AG04450 (cell line): ENCODE data around the gene PRSS21. TPM values are rescaled to one million over a fixed set of nuclear protein-coding genes. Genes with fewer than 3 reads are reported as not detected.

ENCODE experiments used
- CTCF ChIA-PET: fragments of 300-600, 350-600 bp; formaldehyde crosslinking; extraction: SDS; loops from one replicate; lab custom pipeline; 2022; ENCODE audit warnings: antibody characterized with exemption, inconsistent platforms; lab: Charles Lee
- POLR2A ChIA-PET: fragments of 350-600 bp; formaldehyde crosslinking; extraction: SDS; loops from one replicate; lab custom pipeline; 2021; ENCODE audit warnings: antibody characterized with exemption, inconsistent platforms; lab: Yijun Ruan, JAX
- DNase-seq: peaks from one replicate; pipeline ENCODE4 v3.0.0-alpha.2; 2011; ENCODE audit warnings: low read depth, low spot score
- H3K27ac ChIP-seq: one replicate; pipeline ENCODE4 v1.5.1; 2012; ENCODE audit warnings: low read depth, low read length, control low read depth
- H3K27me3 ChIP-seq: one replicate; pipeline ENCODE4 v1.6.0; 2012; ENCODE audit warnings: low read length; ENCODE audit not compliant: control insufficient read depth, insufficient read depth
- H3K4me3 ChIP-seq: 2 replicates; pipeline ENCODE4 v1.5.1; 2011; ENCODE audit warnings: mild to moderate bottlenecking, low read depth, low read length, control low read depth
- H3K9me3 ChIP-seq: 2 replicates; pipeline ENCODE4 v1.5.1; 2012; ENCODE audit warnings: low read length; ENCODE audit not compliant: control insufficient read depth, insufficient read depth
- polyA plus RNA-seq: library from polyadenylated mRNA; depleted of rRNA; stranded (reverse); fragments of >200 nt; gene quantifications from 2 replicates; pipeline ENCODE4 v1.2.3, GENCODE V29; 2011; rRNA removed
- small RNA-seq: library from RNA; depleted of rRNA; stranded (forward); fragments of <200 nt; gene quantifications from one replicate; pipeline ENCODE3, GENCODE V24; 2012; ENCODE audit warnings: low read depth; ENCODE audit not compliant: insufficient read length
- TF ChIP-seq, protein P1 (sequence below): IDR thresholded peaks from 2 replicates; pipeline ENCODE4 v1.5.1; 2011; ENCODE audit warnings: low read depth, low read length, control low read depth, inconsistent platforms

The PRSS21 gene
- polyA plus RNA-seq, 1 experiment = 0.17 TPM

DNA sequence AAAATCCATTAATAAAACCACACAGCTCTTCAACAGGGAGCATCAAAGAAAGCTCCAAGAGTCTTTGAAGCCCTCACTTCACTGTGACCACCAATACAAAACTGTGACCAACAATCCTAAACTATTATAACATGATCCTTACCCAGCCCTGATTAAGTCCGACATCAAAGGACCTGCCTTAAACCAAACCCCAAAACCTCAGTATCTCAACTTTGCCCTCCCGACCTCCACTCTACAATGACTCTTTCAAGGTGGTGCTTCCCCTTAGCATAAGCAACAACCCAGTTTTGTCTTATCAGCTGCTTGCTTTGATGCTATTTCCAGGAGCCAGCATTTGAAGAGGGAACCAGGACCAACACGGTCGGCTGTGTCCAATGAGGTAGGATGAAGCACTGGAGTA is 49.4 kb downstream of the PRSS21 start:
- ChIA-PET CTCF (interaction anchor here (0.9 to 2.7 kb wide), 4 partner anchors 8 to 88 kb away, joined by 3 to 9 read pairs (median 6); no protein-coding TSS in a partner anchor), POLR2A (no interaction called here)
- H3K9me3 ChIP-seq = no peaks in the 10 kb centered on the region
- H3K27ac ChIP-seq = no peak overlapping the region
- DNase-seq = no peak
- no peaks in the 10 kb centered on the region for H3K27me3 ChIP-seq
- TF ChIP-seq, protein P1, sequence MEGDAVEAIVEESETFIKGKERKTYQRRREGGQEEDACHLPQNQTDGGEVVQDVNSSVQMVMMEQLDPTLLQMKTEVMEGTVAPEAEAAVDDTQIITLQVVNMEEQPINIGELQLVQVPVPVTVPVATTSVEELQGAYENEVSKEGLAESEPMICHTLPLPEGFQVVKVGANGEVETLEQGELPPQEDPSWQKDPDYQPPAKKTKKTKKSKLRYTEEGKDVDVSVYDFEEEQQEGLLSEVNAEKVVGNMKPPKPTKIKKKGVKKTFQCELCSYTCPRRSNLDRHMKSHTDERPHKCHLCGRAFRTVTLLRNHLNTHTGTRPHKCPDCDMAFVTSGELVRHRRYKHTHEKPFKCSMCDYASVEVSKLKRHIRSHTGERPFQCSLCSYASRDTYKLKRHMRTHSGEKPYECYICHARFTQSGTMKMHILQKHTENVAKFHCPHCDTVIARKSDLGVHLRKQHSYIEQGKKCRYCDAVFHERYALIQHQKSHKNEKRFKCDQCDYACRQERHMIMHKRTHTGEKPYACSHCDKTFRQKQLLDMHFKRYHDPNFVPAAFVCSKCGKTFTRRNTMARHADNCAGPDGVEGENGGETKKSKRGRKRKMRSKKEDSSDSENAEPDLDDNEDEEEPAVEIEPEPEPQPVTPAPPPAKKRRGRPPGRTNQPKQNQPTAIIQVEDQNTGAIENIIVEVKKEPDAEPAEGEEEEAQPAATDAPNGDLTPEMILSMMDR = no peak
- no peak overlapping the region for H3K4me3 ChIP-seq

DNA sequence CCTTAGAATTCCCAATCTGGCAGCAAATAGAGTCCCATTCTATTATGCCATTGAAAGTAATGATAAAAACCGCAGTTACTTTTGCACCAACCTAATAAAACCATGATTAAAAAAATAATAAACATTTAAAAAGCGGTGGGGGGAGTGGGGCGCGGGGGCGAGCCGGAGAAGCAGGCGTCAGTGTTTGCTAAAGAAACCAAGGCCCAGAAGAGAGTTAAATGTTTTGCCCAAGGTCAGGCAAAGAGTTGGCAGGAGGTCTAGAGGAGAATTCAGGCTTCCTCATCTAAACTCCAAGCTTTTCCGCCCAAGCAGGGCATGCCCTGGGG is 50.6 kb downstream of the PRSS21 start:
- no peaks in the 10 kb centered on the region for H3K9me3 ChIP-seq
- ChIA-PET POLR2A (interaction anchor here (0.6 to 1.9 kb wide), 6 partner anchors 15 to 185 kb away, joined by 3 to 23 read pairs (median 4); partner anchors contain the start of genes FLYWCH2 and KCTD5), CTCF (interaction anchor here (0.8 to 2.7 kb wide), 23 partner anchors 9 to 114 kb away, joined by 3 to 75 read pairs (median 4); partner anchors contain the start of genes FLYWCH1 and FLYWCH2)
- H3K27ac ChIP-seq = peak overlapping the region; percentile 89
- H3K27me3 ChIP-seq = no peaks in the 10 kb centered on the region
- peak overlapping the region; percentile 66 for H3K4me3 ChIP-seq
- TF ChIP-seq, protein P1 = no peak
- no peak for DNase-seq

DNA sequence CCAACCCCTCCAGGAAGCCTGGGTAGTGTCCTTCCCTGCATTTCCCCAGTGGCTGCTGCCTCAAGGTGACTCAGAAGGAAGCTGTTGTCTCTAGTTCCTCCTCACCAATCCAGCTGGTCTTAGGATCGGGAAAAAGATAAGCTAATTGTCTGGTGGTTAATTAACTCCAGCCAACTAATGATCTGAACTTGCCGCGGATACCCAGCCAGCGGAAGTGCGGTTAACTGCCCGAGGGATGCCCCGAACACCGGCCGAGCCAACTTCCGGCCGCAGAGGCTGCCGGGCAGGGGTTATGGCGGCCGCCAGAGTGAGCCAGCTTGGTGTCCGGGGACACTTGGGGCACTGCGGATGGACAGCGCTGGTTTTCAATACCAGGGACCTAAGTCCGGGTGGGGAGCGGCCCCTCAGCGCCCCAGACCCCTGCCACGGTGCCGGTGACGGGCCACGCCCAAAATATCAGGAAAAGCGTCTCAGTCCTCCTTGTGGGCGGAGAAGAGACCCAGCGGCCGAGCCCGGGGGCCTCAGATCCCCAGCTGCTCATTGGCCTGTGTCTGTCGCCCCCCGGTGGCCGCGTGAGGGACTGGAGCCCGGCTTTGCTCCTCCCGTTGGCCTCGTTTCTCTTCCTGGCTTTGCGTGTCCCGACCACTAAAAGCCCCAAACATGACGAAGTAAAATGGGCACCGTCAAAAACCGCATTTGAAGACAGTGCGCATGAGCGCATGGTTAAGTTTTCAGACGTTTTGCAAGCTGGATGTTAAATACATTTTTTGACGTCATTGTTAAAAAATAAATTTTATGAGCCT is 51.2 kb downstream of the PRSS21 start:
- peak overlapping the region; percentile 89 for H3K27ac ChIP-seq
- no peaks in the 10 kb centered on the region for H3K9me3 ChIP-seq
- TF ChIP-seq, protein P1 = peak; percentile 94
- peak overlapping the region; percentile 66 for H3K4me3 ChIP-seq
- ChIA-PET CTCF (interaction anchor here (0.6 to 2.7 kb wide), 32 partner anchors 8 to 115 kb away, joined by 3 to 75 read pairs (median 4); partner anchors contain the start of genes FLYWCH1 and FLYWCH2), POLR2A (interaction anchor here (0.6 to 1.9 kb wide), 8 partner anchors 12 to 186 kb away, joined by 3 to 23 read pairs (median 4); partner anchors contain the start of genes FLYWCH2, KCTD5 and SRRM2)
- H3K27me3 ChIP-seq = no peaks in the 10 kb centered on the region
- DNase-seq = peak; percentile 84

Small RNAs within 50 kb of the gene (small RNA-seq; reads per million reads assigned to genes)
- gene SNORA3C = not detected

Other genes with a start within 250 kb of the PRSS21 start
- gene KCTD5, start 134.7 kb upstream of the PRSS21 start, polyA plus RNA-seq = 27.7 and 27.8 TPM in 2 replicates
- 0.32 and 0.46 TPM in 2 replicates for gene PRSS27, start 97.0 kb upstream of the PRSS21 start, polyA plus RNA-seq
- 80.5 and 116 TPM in 2 replicates for gene SRRM2, start 64.6 kb upstream of the PRSS21 start, polyA plus RNA-seq
- 146 and 230 TPM in 2 replicates for gene ELOB, start 40.0 kb upstream of the PRSS21 start, polyA plus RNA-seq
- gene PRSS33, start 29.7 kb upstream of the PRSS21 start, polyA plus RNA-seq = not detected in 2 replicates
- gene PRSS41, start 18.8 kb upstream of the PRSS21 start, polyA plus RNA-seq = not detected in 2 replicates
- 0.40 and 0.48 TPM in 2 replicates for gene ZG16B, start 13.1 kb downstream of the PRSS21 start, polyA plus RNA-seq
- gene PRSS22, start 40.9 kb downstream of the PRSS21 start, polyA plus RNA-seq = 0.11 and 0.17 TPM in 2 replicates
- gene FLYWCH2, start 66.0 kb downstream of the PRSS21 start, polyA plus RNA-seq = 22.4 and 37.5 TPM in 2 replicates
- 15.1 and 19.8 TPM in 2 replicates for gene FLYWCH1, start 94.7 kb downstream of the PRSS21 start, polyA plus RNA-seq
- gene KREMEN2, start 147.0 kb downstream of the PRSS21 start, polyA plus RNA-seq = 0.04 TPM in 1 of 2 replicates, not detected in the other
- 1.2 and 1.9 TPM in 2 replicates for gene PAQR4, start 152.1 kb downstream of the PRSS21 start, polyA plus RNA-seq
- 1.2 and 1.3 TPM in 2 replicates for gene PKMYT1, start 163.2 kb downstream of the PRSS21 start, polyA plus RNA-seq
- not detected in 2 replicates for gene CLDN9, start 195.7 kb downstream of the PRSS21 start, polyA plus RNA-seq
- 0.07 and 0.10 TPM in 2 replicates for gene CLDN6, start 200.9 kb downstream of the PRSS21 start, polyA plus RNA-seq
- gene TNFRSF12A, start 203.1 kb downstream of the PRSS21 start, polyA plus RNA-seq = 67.3 and 97.1 TPM in 2 replicates
- gene HCFC1R1, start 206.7 kb downstream of the PRSS21 start, polyA plus RNA-seq = 51.6 and 73.4 TPM in 2 replicates
- gene THOC6, start 206.8 kb downstream of the PRSS21 start, polyA plus RNA-seq = 14.5 and 16.7 TPM in 2 replicates
- not detected in 2 replicates for gene BICDL2, start 219.7 kb downstream of the PRSS21 start, polyA plus RNA-seq
- not detected in 2 replicates for gene MMP25, start 229.3 kb downstream of the PRSS21 start, polyA plus RNA-seq
- gene IL32, start 248.4 kb downstream of the PRSS21 start, polyA plus RNA-seq = 30.3 and 37.9 TPM in 2 replicates